ENCODE measurements around the gene SYCP2L.
"Not testable (repeated sequence)": the region's sequence is repeated elsewhere in the genome, so short reads cannot be mapped to it uniquely, and the experiment has no call there.

Gene SYCP2L

DNA sequence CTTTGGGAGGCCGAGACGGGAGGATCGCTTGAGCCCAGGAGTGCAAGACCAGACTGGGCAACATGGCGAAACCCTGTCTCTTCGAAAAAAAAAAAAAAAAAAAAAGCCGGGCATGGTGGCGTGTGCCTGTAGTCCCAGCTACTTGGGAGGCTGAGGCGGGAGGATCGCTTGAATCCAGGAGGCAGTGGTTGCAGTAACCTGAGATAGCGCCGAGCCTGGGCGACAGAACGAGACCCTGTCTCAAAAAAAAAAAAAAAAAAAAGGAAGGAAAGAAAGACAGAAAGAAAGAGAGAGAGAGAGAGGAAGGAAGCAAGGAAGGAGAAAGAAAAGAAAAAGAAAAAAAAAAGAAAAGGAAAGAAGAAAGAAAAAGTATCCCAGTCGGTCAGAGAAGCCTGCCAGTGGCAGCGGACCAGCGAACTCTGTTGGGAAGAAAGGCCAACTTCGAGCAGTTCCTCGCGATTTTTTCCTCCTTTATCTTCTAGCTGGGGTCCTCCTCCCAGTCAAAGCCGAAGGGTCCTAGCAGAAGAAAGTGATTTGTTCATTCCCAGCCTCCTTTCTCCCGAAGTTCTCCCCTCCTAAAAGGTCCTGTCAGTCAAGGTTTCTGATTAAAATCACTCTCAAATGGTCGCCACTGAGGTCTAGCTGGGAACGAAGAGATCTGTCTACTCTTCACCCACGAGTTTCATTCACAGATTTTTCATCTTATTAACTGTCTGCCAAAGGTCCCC, 2.4 kb upstream of the SYCP2L start:
- no peaks in the 10 kb centered on the region for H3K79me2 ChIP-seq (ENCODE audit: low read length)
- no peaks in the 10 kb centered on the region for H3K9me3 ChIP-seq (replicated peaks; ENCODE audit: insufficient read depth, low read length)
- no peak overlapping the region for H3K4me3 ChIP-seq (ENCODE audit: low read length)
- no peaks in the 10 kb centered on the region for H4K20me1 ChIP-seq (ENCODE audit: insufficient read depth, low read length)
- no peak overlapping the region for H3K9ac ChIP-seq (ENCODE audit: low read length)
- no peak for DNase-seq
- H3K36me3 ChIP-seq (replicated peaks; ENCODE audit: insufficient read depth, low read length) = no peaks in the 10 kb centered on the region
- no peak overlapping the region for H3K4me2 ChIP-seq (ENCODE audit: low read depth, low read length)
- no peak for TF ChIP-seq EZH2phosphoT487 (IDR thresholded peaks at IDR 0.05; ENCODE audit: low read length)
- TF ChIP-seq, protein P1, sequence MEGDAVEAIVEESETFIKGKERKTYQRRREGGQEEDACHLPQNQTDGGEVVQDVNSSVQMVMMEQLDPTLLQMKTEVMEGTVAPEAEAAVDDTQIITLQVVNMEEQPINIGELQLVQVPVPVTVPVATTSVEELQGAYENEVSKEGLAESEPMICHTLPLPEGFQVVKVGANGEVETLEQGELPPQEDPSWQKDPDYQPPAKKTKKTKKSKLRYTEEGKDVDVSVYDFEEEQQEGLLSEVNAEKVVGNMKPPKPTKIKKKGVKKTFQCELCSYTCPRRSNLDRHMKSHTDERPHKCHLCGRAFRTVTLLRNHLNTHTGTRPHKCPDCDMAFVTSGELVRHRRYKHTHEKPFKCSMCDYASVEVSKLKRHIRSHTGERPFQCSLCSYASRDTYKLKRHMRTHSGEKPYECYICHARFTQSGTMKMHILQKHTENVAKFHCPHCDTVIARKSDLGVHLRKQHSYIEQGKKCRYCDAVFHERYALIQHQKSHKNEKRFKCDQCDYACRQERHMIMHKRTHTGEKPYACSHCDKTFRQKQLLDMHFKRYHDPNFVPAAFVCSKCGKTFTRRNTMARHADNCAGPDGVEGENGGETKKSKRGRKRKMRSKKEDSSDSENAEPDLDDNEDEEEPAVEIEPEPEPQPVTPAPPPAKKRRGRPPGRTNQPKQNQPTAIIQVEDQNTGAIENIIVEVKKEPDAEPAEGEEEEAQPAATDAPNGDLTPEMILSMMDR (IDR thresholded peaks at IDR 0.05; ENCODE audit: low read length) = no peak
- no peak for TF ChIP-seq EZH2 (optimal IDR thresholded peaks at IDR 0.05; ENCODE audit: low read depth, low read length)
- H3K9me2 ChIP-seq (replicated peaks; ENCODE audit: insufficient read depth, low read length) = no peaks in the 10 kb centered on the region
- peaks cover 5% of the 10 kb centered on the region; the same call in 1 of the 2 replicates for H3F3A ChIP-seq (ENCODE audit: insufficient read depth, low read length)
- H3K27me3 ChIP-seq (replicated peaks; ENCODE audit: insufficient read depth, low read length) = peaks cover 40% of the 10 kb centered on the region
- no peak overlapping the region for H2AFZ ChIP-seq (ENCODE audit: low read length)
- no peak overlapping the region for H3K27ac ChIP-seq (ENCODE audit: low read length)
- H3K4me1 ChIP-seq (ENCODE audit: low read length) = peaks cover 6% of the 10 kb centered on the region

DNA sequence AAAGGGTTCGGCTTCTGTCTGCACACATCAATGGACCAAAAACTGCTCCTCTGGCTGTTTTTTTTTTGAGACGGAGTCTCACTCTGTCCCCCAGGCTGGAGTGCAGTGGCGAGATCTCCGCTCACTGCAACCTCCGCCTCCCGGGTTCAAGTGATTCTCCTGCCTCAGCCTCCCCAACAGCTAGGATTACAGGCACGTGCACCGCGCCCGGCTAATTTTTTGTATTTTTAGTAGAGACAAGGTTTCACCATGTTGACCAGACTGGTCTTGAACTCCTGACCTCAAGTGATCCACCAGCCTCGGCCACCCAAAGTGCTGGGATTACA, 524 bp upstream of the SYCP2L start:
- not testable (repeated sequence) for H4K20me1 ChIP-seq (ENCODE audit: insufficient read depth, low read length); H3K4me1 ChIP-seq (ENCODE audit: low read length); H3K27ac ChIP-seq (ENCODE audit: low read length); H3K36me3 ChIP-seq (replicated peaks; ENCODE audit: insufficient read depth, low read length); H3K9me2 ChIP-seq (replicated peaks; ENCODE audit: insufficient read depth, low read length); H3K9ac ChIP-seq (ENCODE audit: low read length); H3F3A ChIP-seq (ENCODE audit: insufficient read depth, low read length); H3K4me3 ChIP-seq (ENCODE audit: low read length); H2AFZ ChIP-seq (ENCODE audit: low read length); H3K9me3 ChIP-seq (replicated peaks; ENCODE audit: insufficient read depth, low read length); DNase-seq; H3K4me2 ChIP-seq (ENCODE audit: low read depth, low read length); H3K79me2 ChIP-seq (ENCODE audit: low read length)
- peaks cover 56% of the 10 kb centered on the region for H3K27me3 ChIP-seq (replicated peaks; ENCODE audit: insufficient read depth, low read length)

DNA sequence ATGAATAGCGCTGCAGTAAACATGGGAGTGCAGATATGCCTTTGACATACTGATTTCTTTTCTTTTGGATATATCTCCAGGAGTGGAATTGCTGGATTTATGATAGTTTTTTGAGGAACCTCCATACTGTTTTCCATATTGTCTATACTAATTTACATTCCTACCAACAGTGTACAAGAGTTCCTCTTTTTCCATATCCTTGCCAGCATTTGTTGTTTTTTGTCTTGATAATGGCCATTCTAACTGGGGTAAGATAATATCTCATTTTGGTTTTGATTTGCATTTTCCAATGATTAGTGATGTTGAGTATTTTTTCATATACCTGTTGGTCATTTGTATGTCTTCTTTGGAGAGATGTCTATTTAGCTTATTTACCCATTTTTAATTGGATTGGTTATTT, 3.3 kb downstream of the SYCP2L start:
- Histone ChIP-seq H3F3A (ENCODE audit: insufficient read depth, low read length) (peaks cover 6% of the 10 kb centered on the region; the same call in 1 of the 2 replicates), H3K4me2 (ENCODE audit: low read depth, low read length) (no peak overlapping the region), H3K27ac (ENCODE audit: low read length) (no peak overlapping the region), H3K36me3 (replicated peaks; ENCODE audit: insufficient read depth, low read length) (no peaks in the 10 kb centered on the region), H2AFZ (ENCODE audit: low read length) (no peak overlapping the region), H3K27me3 (replicated peaks; ENCODE audit: insufficient read depth, low read length) (peaks cover 72% of the 10 kb centered on the region), H3K4me3 (ENCODE audit: low read length) (no peak overlapping the region), H3K79me2 (ENCODE audit: low read length) (no peaks in the 10 kb centered on the region), H3K9me2 (replicated peaks; ENCODE audit: insufficient read depth, low read length) (no peaks in the 10 kb centered on the region), H3K4me1 (ENCODE audit: low read length) (peaks cover 6% of the 10 kb centered on the region), H3K9ac (ENCODE audit: low read length) (no peak overlapping the region), H4K20me1 (ENCODE audit: insufficient read depth, low read length) (no peaks in the 10 kb centered on the region), H3K9me3 (replicated peaks; ENCODE audit: insufficient read depth, low read length) (no peaks in the 10 kb centered on the region)
- TF ChIP-seq, protein P1 (IDR thresholded peaks at IDR 0.05; ENCODE audit: low read length) = no peak
- DNase-seq = no peak

DNA sequence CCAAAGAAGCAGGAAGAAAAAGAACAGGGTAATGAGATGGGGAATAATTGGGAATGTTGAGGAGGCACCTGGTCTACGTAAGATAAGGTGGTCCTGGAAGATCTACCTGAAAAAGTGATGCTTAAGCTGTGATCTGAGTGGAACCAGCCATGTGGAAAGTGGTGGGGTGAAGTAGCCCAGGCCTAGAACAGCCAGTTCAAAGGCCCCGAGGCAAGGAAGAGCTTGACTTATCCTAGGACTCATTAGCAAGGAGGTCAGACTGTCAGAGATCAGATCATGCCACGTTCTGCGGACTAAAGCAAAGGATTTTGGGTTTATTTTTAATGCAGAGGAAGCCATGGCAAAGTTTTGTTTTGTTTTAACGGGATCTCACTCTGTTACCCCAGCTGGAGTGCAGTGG, 5.1 kb downstream of the SYCP2L start:
- no peak for DNase-seq
- no peaks in the 10 kb centered on the region for H3K9me3 ChIP-seq (replicated peaks; ENCODE audit: insufficient read depth, low read length)
- peaks cover 62% of the 10 kb centered on the region for H3K27me3 ChIP-seq (replicated peaks; ENCODE audit: insufficient read depth, low read length)
- H3K79me2 ChIP-seq (ENCODE audit: low read length) = no peaks in the 10 kb centered on the region
- TF ChIP-seq EZH2phosphoT487 (IDR thresholded peaks at IDR 0.05; ENCODE audit: low read length) (no peak), EZH2 (optimal IDR thresholded peaks at IDR 0.05; ENCODE audit: low read depth, low read length) (no peak)
- TF ChIP-seq, protein P1 (IDR thresholded peaks at IDR 0.05; ENCODE audit: low read length) = no peak
- H3K4me1 ChIP-seq (ENCODE audit: low read length) = peaks cover 6% of the 10 kb centered on the region
- no peaks in the 10 kb centered on the region for H3K36me3 ChIP-seq (replicated peaks; ENCODE audit: insufficient read depth, low read length)
- H3K9me2 ChIP-seq (replicated peaks; ENCODE audit: insufficient read depth, low read length) = no peaks in the 10 kb centered on the region
- no peak overlapping the region for H3K4me2 ChIP-seq (ENCODE audit: low read depth, low read length)
- H4K20me1 ChIP-seq (ENCODE audit: insufficient read depth, low read length) = no peaks in the 10 kb centered on the region
- no peak overlapping the region for H3K9ac ChIP-seq (ENCODE audit: low read length)
- H3K27ac ChIP-seq (ENCODE audit: low read length) = no peak overlapping the region
- H2AFZ ChIP-seq (ENCODE audit: low read length) = no peak overlapping the region
- H3K4me3 ChIP-seq (ENCODE audit: low read length) = no peak overlapping the region
- peaks cover 6% of the 10 kb centered on the region; the same call in 1 of the 2 replicates for H3F3A ChIP-seq (ENCODE audit: insufficient read depth, low read length)

All from MM.1S (cell line).